ENCODE data around the gene TREML2. TPM values are rescaled to one million over a fixed set of nuclear protein-coding genes. Genes with fewer than 3 reads are reported as not detected.

Gene TREML2
- total and polyA plus RNA-seq, 9 of the 15 experiments (the other 6 are each of a cell fraction or from before 2014, with no cell fraction given) = 0.20 to 2.9 (median 1.4) TPM

DNA sequence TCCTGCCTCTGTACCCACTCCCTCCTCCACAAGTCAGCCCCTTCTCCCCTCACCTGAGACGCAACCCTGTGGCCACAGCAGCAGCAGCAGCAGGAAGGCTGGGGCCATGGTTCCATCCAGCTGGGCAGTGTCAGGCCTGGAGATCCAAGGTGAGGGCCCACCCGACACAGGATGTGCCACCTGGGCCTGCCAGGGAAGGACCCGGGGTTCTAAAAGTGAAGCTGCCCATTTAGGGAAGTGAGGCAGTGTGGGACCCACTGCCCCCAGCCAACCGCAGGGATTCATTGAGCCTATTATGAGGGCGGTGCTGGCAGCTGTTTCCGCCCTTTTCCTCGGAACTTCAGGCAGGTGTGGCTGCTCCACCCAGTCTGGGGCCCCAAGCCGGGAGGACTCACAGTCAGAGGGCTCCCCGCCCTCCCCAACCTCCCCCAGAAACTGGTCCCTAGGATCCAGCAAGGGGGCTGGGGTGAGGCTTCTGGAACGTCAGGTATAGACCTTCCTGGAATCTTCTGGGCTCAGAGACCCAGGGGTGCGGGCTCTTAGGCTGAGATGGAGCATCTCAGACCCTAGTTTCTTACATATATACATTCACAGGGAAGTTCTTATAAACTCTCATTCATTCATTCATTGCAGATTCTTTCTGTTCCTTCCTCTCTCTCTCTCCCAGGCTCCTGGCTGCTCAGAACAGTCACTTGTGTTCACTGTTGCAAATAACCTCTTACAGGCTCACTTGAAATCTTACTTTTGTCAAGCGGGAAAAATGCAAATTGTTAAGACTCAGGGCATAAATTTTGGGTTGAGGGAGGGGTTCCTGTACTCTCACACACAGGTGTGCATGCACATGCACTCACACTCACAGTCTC, at the start of gene TREML2 (continued):
- TF ChIP-seq KDM4B (IDR thresholded peaks at IDR 0.05; ENCODE audit: borderline replicate concordance in 2 of 2, low read depth in 1 of 2) (no peak), EP300 (IDR thresholded peaks at IDR 0.05; ENCODE audit: low read length) (no peak), FOXK2 (conservative IDR thresholded peaks at IDR 0.05 in 1 of 2, IDR thresholded peaks at IDR 0.05 in 1 of 2; ENCODE audit: low read depth in 2 of 2) (no peak), ZNF707 (CRISPR knock-in tag; conservative IDR thresholded peaks at IDR 0.05) (no peak), ZNF668 (CRISPR knock-in tag; IDR thresholded peaks at IDR 0.05) (0 out of 2 replicates have a peak, but pooled peaks have one; percentile 29), RAD51 (IDR thresholded peaks at IDR 0.05; ENCODE audit: borderline replicate concordance, low read depth) (no peak), MEF2A (IDR thresholded peaks at IDR 0.05; ENCODE audit: control insufficient read depth, low read depth, low read length) (no peak), ZNF507 (tag; conservative IDR thresholded peaks at IDR 0.05) (no peak), IRF2 (CRISPR knock-in tag; IDR thresholded peaks at IDR 0.05) (no peak), CTBP1 (IDR thresholded peaks at IDR 0.05; ENCODE audit: borderline replicate concordance) (peak; percentile 30; the same call in 1 of the 2 replicates), ZFP30 (CRISPR knock-in tag; IDR thresholded peaks at IDR 0.05; ENCODE audit: borderline replicate concordance) (no peak), ZBTB7A (IDR thresholded peaks at IDR 0.05; ENCODE audit: borderline replicate concordance, control insufficient read depth, low read depth, low read length) (peak; percentile 23; the same call in 1 of the 2 replicates), ZEB2 (IDR thresholded peaks at IDR 0.05) (peak; percentile 18; the same call in 1 of the 2 replicates), PRMT5 (CRISPR knock-in tag; IDR thresholded peaks at IDR 0.05) (no peak), HMGN3 (IDR thresholded peaks at IDR 0.05; ENCODE audit: borderline replicate concordance, extremely low read depth, insufficient read length, low read depth, low read length) (peak; percentile 43), NCOA4 (IDR thresholded peaks at IDR 0.05; ENCODE audit: partially characterized antibody) (peak; percentile 9), PTBP1 (IDR thresholded peaks at IDR 0.05; ENCODE audit: low read depth, low read length) (no peak), SMAD4 (CRISPR knock-in tag; conservative IDR thresholded peaks at IDR 0.05) (no peak), MAZ (CRISPR knock-in tag; conservative IDR thresholded peaks at IDR 0.05 in 1 of 2, IDR thresholded peaks at IDR 0.05 in 1 of 2) (peak in 1 of 2 experiments; percentile 60; a peak in 2 of 4 replicates), ZC3H8 (IDR thresholded peaks at IDR 0.05) (0 out of 2 replicates have a peak, but pooled peaks have one; percentile 19)
- TF ChIP-seq, protein P1, sequence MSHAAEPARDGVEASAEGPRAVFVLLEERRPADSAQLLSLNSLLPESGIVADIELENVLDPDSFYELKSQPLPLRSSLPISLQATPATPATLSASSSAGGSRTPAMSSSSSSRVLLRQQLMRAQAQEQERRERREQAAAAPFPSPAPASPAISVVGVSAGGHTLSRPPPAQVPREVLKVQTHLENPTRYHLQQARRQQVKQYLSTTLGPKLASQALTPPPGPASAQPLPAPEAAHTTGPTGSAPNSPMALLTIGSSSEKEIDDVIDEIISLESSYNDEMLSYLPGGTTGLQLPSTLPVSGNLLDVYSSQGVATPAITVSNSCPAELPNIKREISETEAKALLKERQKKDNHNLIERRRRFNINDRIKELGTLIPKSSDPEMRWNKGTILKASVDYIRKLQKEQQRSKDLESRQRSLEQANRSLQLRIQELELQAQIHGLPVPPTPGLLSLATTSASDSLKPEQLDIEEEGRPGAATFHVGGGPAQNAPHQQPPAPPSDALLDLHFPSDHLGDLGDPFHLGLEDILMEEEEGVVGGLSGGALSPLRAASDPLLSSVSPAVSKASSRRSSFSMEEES (CRISPR knock-in tag; IDR thresholded peaks at IDR 0.05) = no peak
- TF ChIP-seq, protein P2, sequence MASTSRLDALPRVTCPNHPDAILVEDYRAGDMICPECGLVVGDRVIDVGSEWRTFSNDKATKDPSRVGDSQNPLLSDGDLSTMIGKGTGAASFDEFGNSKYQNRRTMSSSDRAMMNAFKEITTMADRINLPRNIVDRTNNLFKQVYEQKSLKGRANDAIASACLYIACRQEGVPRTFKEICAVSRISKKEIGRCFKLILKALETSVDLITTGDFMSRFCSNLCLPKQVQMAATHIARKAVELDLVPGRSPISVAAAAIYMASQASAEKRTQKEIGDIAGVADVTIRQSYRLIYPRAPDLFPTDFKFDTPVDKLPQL (IDR thresholded peaks at IDR 0.05; ENCODE audit: extremely low read depth, insufficient read length) = no peak
- TF ChIP-seq, protein P3, sequence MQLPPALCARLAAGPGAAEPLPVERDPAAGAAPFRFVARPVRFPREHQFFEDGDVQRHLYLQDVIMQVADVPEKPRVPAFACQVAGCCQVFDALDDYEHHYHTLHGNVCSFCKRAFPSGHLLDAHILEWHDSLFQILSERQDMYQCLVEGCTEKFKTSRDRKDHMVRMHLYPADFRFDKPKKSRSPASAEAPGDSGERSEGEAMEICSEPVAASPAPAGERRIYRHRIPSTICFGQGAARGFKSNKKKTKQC (CRISPR knock-in tag; IDR thresholded peaks at IDR 0.05) = 0 out of 2 replicates have a peak, but pooled peaks have one; percentile 51
- TF ChIP-seq, protein P4, sequence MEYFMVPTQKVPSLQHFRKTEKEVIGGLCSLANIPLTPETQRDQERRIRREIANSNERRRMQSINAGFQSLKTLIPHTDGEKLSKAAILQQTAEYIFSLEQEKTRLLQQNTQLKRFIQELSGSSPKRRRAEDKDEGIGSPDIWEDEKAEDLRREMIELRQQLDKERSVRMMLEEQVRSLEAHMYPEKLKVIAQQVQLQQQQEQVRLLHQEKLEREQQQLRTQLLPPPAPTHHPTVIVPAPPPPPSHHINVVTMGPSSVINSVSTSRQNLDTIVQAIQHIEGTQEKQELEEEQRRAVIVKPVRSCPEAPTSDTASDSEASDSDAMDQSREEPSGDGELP (CRISPR knock-in tag; IDR thresholded peaks at IDR 0.05; ENCODE audit: borderline replicate concordance) = peak; percentile 75; the same call in 1 of the 2 replicates

Data from K562 (cell line).